K562 (cell line): ENCODE results near the gene LMAN2. TPM values are rescaled to one million over a fixed set of nuclear protein-coding genes. Genes with fewer than 3 reads are reported as not detected.

Source experiments
- CREB5 ChIP-seq: fragments of 250-450 bp; sonication (Bioruptor Pico); IDR thresholded peaks from 2 replicates; pipeline ENCODE4 v1.5.0; 2020; ENCODE audit warnings: mild to moderate bottlenecking
- FOXA3 ChIP-seq, 2 experiments: fragments of 450-650 bp in 1 of 2; sonication (generic) in 1 of 2; formaldehyde crosslinking; IDR thresholded peaks in 1 of 2; conservative IDR thresholded peaks in 1 of 2; 2 replicates each; pipeline versions ENCODE4 v1.4.0 to v1.8.0; 2020 to 2022; ENCODE audit warnings: mild to moderate bottlenecking in 2 of 2, missing genetic modification reagents in 1 of 2
- FOXK1 ChIP-seq: sonication (generic); formaldehyde crosslinking; IDR thresholded peaks from 2 replicates; pipeline ENCODE4 v1.8.0; 2022; ENCODE audit warnings: missing genetic modification reagents, mild to moderate bottlenecking, borderline replicate concordance
- HDAC1 ChIP-seq, 2 experiments: fragments of 450-650 bp; IDR thresholded peaks; 2 replicates each; pipeline ENCODE4 v1.6.1; 2016 to 2017; ENCODE audit warnings: inconsistent platforms in 1 of 2, mild to moderate bottlenecking in 1 of 2, moderate library complexity in 1 of 2
- HDAC2 ChIP-seq: fragments of 450-650 bp; IDR thresholded peaks from 2 replicates; pipeline ENCODE4 v1.6.1; 2016; ENCODE audit warnings: mild to moderate bottlenecking
- HNRNPL ChIP-seq: fragments of 200-400 bp; formaldehyde crosslinking; IDR thresholded peaks from 2 replicates; pipeline ENCODE4 v1.6.1; 2017; ENCODE audit warnings: low read depth, mild to moderate bottlenecking, low read length
- ID3 ChIP-seq, 2 experiments: fragments of 250-450 bp in 1 of 2; fragments of 450-650 bp in 1 of 2; sonication (Bioruptor Pico) in 1 of 2; IDR thresholded peaks; 2 replicates each; pipeline versions ENCODE4 v1.6.1 to v1.8.0; 2016 to 2021; ENCODE audit warnings: mild to moderate bottlenecking in 2 of 2, moderate library complexity in 2 of 2, missing compliant biosample characterization in 1 of 2, missing genetic modification characterization in 1 of 2
- KAT7 ChIP-seq: sonication (generic); formaldehyde crosslinking; IDR thresholded peaks from 2 replicates; pipeline ENCODE4 v1.8.0; 2022; ENCODE audit warnings: missing genetic modification reagents, mild to moderate bottlenecking, borderline replicate concordance
- KLF10 ChIP-seq: fragments of 250-450 bp; sonication (Bioruptor Pico); IDR thresholded peaks from 2 replicates; pipeline ENCODE4 v1.6.1; 2021; ENCODE audit warnings: matching md5 sums
- L3MBTL2 ChIP-seq: fragments of 450-650 bp; IDR thresholded peaks from 2 replicates; pipeline ENCODE4 v1.6.1; 2016; ENCODE audit warnings: mild to moderate bottlenecking, moderate library complexity
- NR2F6 ChIP-seq: fragments of 450-650 bp; formaldehyde crosslinking; IDR thresholded peaks from 2 replicates; pipeline ENCODE4 v1.4.0; 2020; ENCODE audit warnings: mild to moderate bottlenecking
- PHF20 ChIP-seq: fragments of 450-650 bp; IDR thresholded peaks from 2 replicates; pipeline ENCODE4 v1.6.1; 2018; ENCODE audit not compliant: partially characterized antibody
- RBM22 ChIP-seq: fragments of 200-400 bp; formaldehyde crosslinking; IDR thresholded peaks from 2 replicates; pipeline ENCODE4 v1.6.1; 2018; ENCODE audit warnings: low read length, low read depth; ENCODE audit not compliant: poor library complexity, severe bottlenecking
- RBM34 ChIP-seq: fragments of 200-400 bp; formaldehyde crosslinking; IDR thresholded peaks from 2 replicates; pipeline ENCODE4 v1.6.1; 2018; ENCODE audit warnings: low read length, borderline replicate concordance; ENCODE audit not compliant: insufficient read depth
- RHOXF2B ChIP-seq: fragments of 250-450 bp; sonication (Bioruptor Pico); conservative IDR thresholded peaks from 2 replicates; pipeline ENCODE4 v1.5.1; 2021
- SLC30A9 ChIP-seq: fragments of 250-450 bp; sonication (Bioruptor Pico); IDR thresholded peaks from 2 replicates; pipeline ENCODE4 v1.8.0; 2022; ENCODE audit warnings: mild to moderate bottlenecking, moderate library complexity
- SP2 ChIP-seq: IDR thresholded peaks from 2 replicates; pipeline ENCODE4 v1.6.1; 2011; ENCODE audit warnings: mild to moderate bottlenecking, low read depth, low read length, moderate library complexity; ENCODE audit not compliant: poor library complexity, severe bottlenecking; ENCODE audit errors: extremely low read depth
- SUPT5H ChIP-seq: fragments of 450-650 bp; IDR thresholded peaks from 2 replicates; pipeline ENCODE4 v1.6.1; 2016
- TEAD4 ChIP-seq, 2 experiments: sonication (generic) in 1 of 2; formaldehyde crosslinking in 1 of 2; IDR thresholded peaks; 2 replicates each; pipeline versions ENCODE4 v1.6.1 to v1.8.0; 2012 to 2022; ENCODE audit warnings: borderline replicate concordance in 1 of 2, inconsistent platforms in 1 of 2, low read length in 1 of 2, mild to moderate bottlenecking in 1 of 2, missing genetic modification reagents in 1 of 2
- UBTF ChIP-seq, 2 experiments: IDR thresholded peaks; 2 replicates each; pipeline ENCODE4 v1.6.1; 2012; ENCODE audit warnings: improper control_type of control experiment in 2 of 2, low read depth in 2 of 2, low read length in 2 of 2, borderline replicate concordance in 1 of 2
- ZFP1 ChIP-seq: fragments of 450-650 bp; formaldehyde crosslinking; IDR thresholded peaks from 2 replicates; pipeline ENCODE4 v1.4.0; 2020; ENCODE audit warnings: mild to moderate bottlenecking, mixed read lengths
- ZNF449 ChIP-seq: fragments of 250-450 bp; sonication (Bioruptor Pico); IDR thresholded peaks from 2 replicates; pipeline ENCODE4 v1.8.0; 2022; ENCODE audit warnings: moderate library complexity, mild to moderate bottlenecking, inconsistent platforms
- polyA plus RNA-seq, 8 experiments: library from polyadenylated mRNA; depleted of rRNA in 4 of 8; stranded (reverse) in 5 of 8; unstranded in 3 of 8; fragments of >200 nt; fragmentation: Nextera tagmentation in 2 of 8; fragmentation: Illumina TruSeq in 1 of 8; extraction: Ambion mirVana in 2 of 8; extraction: Trizol in 1 of 8; gene quantifications; 2 replicates each; pipeline versions ENCODE4 v1.2.1 to v1.2.3, GENCODE V29; 2011 to 2014; ENCODE audit warnings: inconsistent platforms in 1 of 8, missing spikeins in 1 of 8
- total RNA-seq, 7 experiments: library from RNA; depleted of rRNA in 6 of 7; stranded (reverse); fragments of >200 nt in 6 of 7; fragmentation: Illumina TruSeq in 2 of 7; extraction: Trizol in 2 of 7; gene quantifications; 2 replicates each; pipeline versions ENCODE4 v1.2.1 to v1.2.3, GENCODE V29; 2011 to 2021; ENCODE audit warnings: low replicate concordance in 1 of 7

The LMAN2 gene
- total and polyA plus RNA-seq, 9 of the 15 experiments (the other 6 are each of a cell fraction or from before 2014, with no cell fraction given) = 2.7 to 254 (median 136) TPM

- peak; percentile 67; the same call in 1 of the 2 replicates for TF ChIP-seq ZNF449
- peak in 1 of 2 experiments; percentile 37; a peak in 1 of 4 replicates for TF ChIP-seq UBTF (IDR thresholded peaks at IDR 0.05; ENCODE audit: borderline replicate concordance in 1 of 2, low read depth in 2 of 2, low read length in 2 of 2)
- TF ChIP-seq SP2 = no peak
- TF ChIP-seq KAT7 (CRISPR knock-in tag) = peak; percentile 80; the same call in 1 of the 2 replicates
- no peak for TF ChIP-seq RHOXF2B (CRISPR knock-in tag)
- peak; percentile 16 for TF ChIP-seq PHF20
- TF ChIP-seq FOXK1 (CRISPR knock-in tag) = 0 out of 2 replicates have a peak, but pooled peaks have one; percentile 47
- peak in 1 of 2 experiments; percentile 53; a peak in 1 of 4 replicates for TF ChIP-seq HDAC1 (IDR thresholded peaks at IDR 0.05)
- TF ChIP-seq ID3 (CRISPR knock-in tag; IDR thresholded peaks at IDR 0.05) = no peak
- 0 out of 2 replicates have a peak, but pooled peaks have one; percentile 79 for TF ChIP-seq ID3 (tag; IDR thresholded peaks at IDR 0.05)
- TF ChIP-seq CREB5 (CRISPR knock-in tag) = no peak
- TF ChIP-seq KLF10 (CRISPR knock-in tag) = no peak
- TF ChIP-seq NR2F6 = no peak
- no peak for TF ChIP-seq SLC30A9 (CRISPR knock-in tag)
- TF ChIP-seq RBM34 = no peak
- TF ChIP-seq ZFP1 = peak; percentile 5; the same call in 1 of the 2 replicates
- TF ChIP-seq HDAC2 = 0 out of 2 replicates have a peak, but pooled peaks have one; percentile 4
- TF ChIP-seq RBM22 = peak; percentile 36
- TF ChIP-seq TEAD4 (IDR thresholded peaks at IDR 0.05; ENCODE audit: low read length) = no peak
- no peak; the same call in none of the 2 replicates for TF ChIP-seq TEAD4 (CRISPR knock-in tag; IDR thresholded peaks at IDR 0.05; ENCODE audit: borderline replicate concordance)
- TF ChIP-seq L3MBTL2 = peak; percentile 100
- TF ChIP-seq FOXA3 (CRISPR knock-in tag; conservative IDR thresholded peaks at IDR 0.05 in 1 of 2, IDR thresholded peaks at IDR 0.05 in 1 of 2) = peak in 1 of 2 experiments; percentile 63; a peak in 2 of 4 replicates
- peak; percentile 37; the same call in 1 of the 2 replicates for TF ChIP-seq SUPT5H
- TF ChIP-seq HNRNPL = peak; percentile 80
Observed at GRCh38 chr5:177367323-177367848, 15.9 kb upstream of the LMAN2 start (continued).
